Activated CD4-positive, alpha-beta memory T cell treated with anti-CD3 and anti-CD28 coated beads, Interleukin-2, amount 10 ng/mL, durations not matched to agents 7 days and 5 days (primary cell): ENCODE results near the gene CDX1. TPM values are rescaled to one million over a fixed set of nuclear protein-coding genes. Genes with fewer than 3 reads are reported as not detected.

ENCODE experiments used
- CTCF ChIA-PET: fragments of 350-600 bp; sonication (Branson Sonifier 250); formaldehyde crosslinking; loops from one replicate; lab custom pipeline; 2021; ENCODE audit warnings: antibody characterized with exemption, inconsistent platforms; lab: Charles Lee
- POLR2A ChIA-PET: fragments of 350-600 bp; sonication (Branson Sonifier 250); formaldehyde crosslinking; loops from one replicate; lab custom pipeline; 2021; ENCODE audit warnings: antibody characterized with exemption; lab: Charles Lee
- DNase-seq: peaks from one replicate; pipeline ENCODE4 v3.0.0-alpha.2; 2020
- H3K27ac Mint-ChIP-seq: one replicate; pipeline ENCODE4 v1.8.0; 2021; ENCODE audit warnings: mild to moderate bottlenecking, mixed read lengths
- H3K27me3 Mint-ChIP-seq: one replicate; pipeline ENCODE4 v1.8.0; 2021; ENCODE audit warnings: mixed read lengths
- H3K36me3 Mint-ChIP-seq: one replicate; pipeline ENCODE4 v1.8.0; 2021; ENCODE audit warnings: low read depth, mixed read lengths
- H3K4me1 Mint-ChIP-seq: one replicate; pipeline ENCODE4 v1.8.0; 2021; ENCODE audit warnings: mixed read lengths
- H3K4me3 Mint-ChIP-seq: one replicate; pipeline ENCODE4 v1.8.0; 2021; ENCODE audit warnings: mild to moderate bottlenecking, mixed read lengths
- H3K9me3 Mint-ChIP-seq: one replicate; pipeline ENCODE4 v1.8.0; 2021; ENCODE audit warnings: mixed read lengths
- total RNA-seq, 2 experiments: library from RNA; stranded (reverse); gene quantifications; one replicate each; pipeline ENCODE4 v1.2.3, GENCODE V29; 2021

CDX1 gene
- total RNA-seq, 2 experiments from 2014 or later: not detected

DNA sequence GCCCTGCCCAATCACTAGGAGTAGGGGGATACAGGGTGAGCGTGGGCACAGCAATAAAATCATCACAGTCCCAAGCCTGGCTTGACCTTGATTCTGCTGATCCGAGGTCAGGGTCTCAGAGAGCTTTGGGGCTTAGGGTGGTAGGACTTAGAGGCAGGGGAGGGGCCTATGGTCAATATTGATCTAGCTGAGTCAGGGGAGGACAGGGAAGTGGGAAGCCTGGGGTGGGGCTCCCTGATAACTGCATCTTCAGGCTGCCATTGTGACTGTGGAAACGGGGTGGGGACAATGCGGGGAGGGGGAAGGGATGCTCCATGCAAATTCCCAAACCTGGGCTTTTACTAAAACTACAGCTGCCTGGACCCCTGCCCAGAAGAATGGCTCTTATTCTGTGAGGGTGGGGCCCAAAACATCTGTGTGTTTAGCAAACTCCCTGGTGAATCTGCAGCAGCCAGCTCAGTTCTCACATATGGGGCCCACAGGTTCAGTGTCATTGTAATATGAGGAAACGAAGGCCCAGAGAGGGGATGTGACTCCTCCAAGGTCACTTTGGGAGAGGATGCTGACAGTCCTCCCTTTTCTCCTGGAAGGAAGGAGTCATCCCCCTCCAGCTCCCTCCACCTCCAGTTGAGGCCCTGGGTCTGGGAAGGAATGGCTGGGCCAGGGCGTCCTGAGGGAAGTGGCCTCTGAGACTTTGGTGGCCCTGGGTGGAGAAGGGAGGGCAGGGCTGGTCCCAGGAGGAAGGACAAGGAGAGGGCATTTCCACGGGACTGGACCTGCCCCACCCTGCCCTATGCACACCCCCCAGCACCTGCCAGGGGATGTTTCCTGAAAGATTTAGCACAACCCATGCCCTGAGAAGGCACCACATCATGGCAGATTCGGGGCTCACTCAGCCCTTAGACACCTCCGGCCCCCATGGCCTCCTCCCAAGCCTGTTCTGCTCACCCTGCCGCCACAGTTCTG, 49.7 kb downstream of the CDX1 start:
- Mint-ChIP-seq H3K4me1 (no peaks in the 10 kb centered on the region), H3K27ac (no peak overlapping the region), H3K27me3 (peaks cover 9% of the 10 kb centered on the region), H3K4me3 (no peak overlapping the region), H3K9me3 (no peaks in the 10 kb centered on the region), H3K36me3 (no peaks in the 10 kb centered on the region)
- no peak for DNase-seq
- POLR2A ChIA-PET: no interaction called here
- CTCF ChIA-PET: interaction anchor here (0.6 to 3.6 kb wide), 3 partner anchors 11 to 85 kb away, joined by 3 to 10 read pairs (median 3); no protein-coding TSS in a partner anchor

DNA sequence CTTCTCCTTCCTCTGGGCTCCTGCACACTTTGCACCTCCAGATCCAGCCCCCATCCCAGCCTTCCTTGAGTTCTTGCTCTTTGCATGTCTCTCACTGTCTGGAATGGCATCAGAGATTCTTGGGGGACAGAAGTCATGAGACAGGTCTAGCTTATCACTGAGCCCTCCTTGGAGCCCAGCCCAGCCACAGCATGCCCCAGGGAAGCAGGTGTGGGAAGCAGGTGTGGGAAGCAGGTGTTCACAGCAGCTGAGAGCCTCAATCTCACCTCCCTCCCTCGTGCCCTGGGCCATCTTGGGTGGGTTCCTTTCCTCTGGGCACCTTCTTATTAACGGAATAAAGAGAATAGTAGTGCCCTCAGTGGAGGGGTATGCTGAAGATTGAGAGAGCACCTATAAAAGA, 50.5 kb downstream of the CDX1 start:
- POLR2A ChIA-PET: no interaction called here
- H3K27me3 Mint-ChIP-seq: peaks cover 9% of the 10 kb centered on the region
- no peaks in the 10 kb centered on the region for H3K36me3 Mint-ChIP-seq
- H3K9me3 Mint-ChIP-seq: no peaks in the 10 kb centered on the region
- CTCF ChIA-PET: interaction anchor here (0.6 to 2.5 kb wide), 4 partner anchors 11 to 87 kb away, joined by 3 to 22 read pairs (median 4); no protein-coding TSS in a partner anchor
- H3K4me3 Mint-ChIP-seq: no peak overlapping the region
- no peak overlapping the region for H3K27ac Mint-ChIP-seq
- H3K4me1 Mint-ChIP-seq: no peaks in the 10 kb centered on the region
- no peak for DNase-seq

- no peak overlapping the region for H3K27ac Mint-ChIP-seq
- POLR2A ChIA-PET: interaction anchor here (1.1 kb wide), 1 partner anchor 89 kb away, joined by 3 read pairs; no protein-coding TSS in a partner anchor
These were observed 51.5 kb downstream of the CDX1 start for GRCh38 chr5:150217873-150218692.

GRCh38 chr5:150218693-150219035, 52.1 kb downstream of the CDX1 start:
- no peaks in the 10 kb centered on the region for H3K4me1 Mint-ChIP-seq
- H3K36me3 Mint-ChIP-seq: no peaks in the 10 kb centered on the region
- POLR2A ChIA-PET: interaction anchor here (1.1 kb wide), 1 partner anchor 90 kb away, joined by 3 read pairs; no protein-coding TSS in a partner anchor

More at GRCh38 chr5:150217873-150218692, 51.5 kb downstream of the CDX1 start:
- DNase-seq: peak; percentile 86
- Mint-ChIP-seq H3K36me3 (no peaks in the 10 kb centered on the region), H3K9me3 (no peaks in the 10 kb centered on the region), H3K4me1 (no peaks in the 10 kb centered on the region), H3K27me3 (peaks cover 9% of the 10 kb centered on the region), H3K4me3 (no peak overlapping the region)
- CTCF ChIA-PET: interaction anchor here (0.7 to 2.5 kb wide), 14 partner anchors 9 to 384 kb away, joined by 3 to 22 read pairs (median 4); no protein-coding TSS in a partner anchor

DNA sequence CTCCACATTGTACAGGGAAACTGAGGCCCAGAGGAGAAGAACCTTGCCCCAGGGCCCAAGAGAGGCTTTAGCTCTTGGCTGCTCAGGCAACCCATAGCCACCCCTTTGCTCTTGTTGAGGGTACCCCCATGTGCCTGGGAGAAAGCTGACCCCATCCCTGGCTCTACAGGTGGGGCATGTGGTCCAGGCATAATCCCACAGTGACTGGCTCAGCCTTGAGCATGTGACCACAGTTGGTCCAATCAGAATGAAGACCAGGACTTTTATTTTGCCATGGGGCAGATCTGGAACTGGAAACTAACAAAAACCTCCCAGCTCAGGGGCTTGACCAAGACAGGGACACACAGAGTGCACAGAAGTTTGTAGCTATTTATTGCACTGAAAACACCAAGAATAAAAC, 52.6 kb downstream of the CDX1 start:
- no peak for DNase-seq
- peaks cover 9% of the 10 kb centered on the region for H3K27me3 Mint-ChIP-seq
- no peak overlapping the region for H3K27ac Mint-ChIP-seq
- CTCF ChIA-PET: interaction anchor here (1.2 to 2.5 kb wide), 8 partner anchors 14 to 89 kb away, joined by 3 to 22 read pairs (median 4); no protein-coding TSS in a partner anchor
- POLR2A ChIA-PET: no interaction called here
- no peaks in the 10 kb centered on the region for H3K4me1 Mint-ChIP-seq
- H3K9me3 Mint-ChIP-seq: no peaks in the 10 kb centered on the region
- H3K36me3 Mint-ChIP-seq: no peaks in the 10 kb centered on the region
- H3K4me3 Mint-ChIP-seq: no peak overlapping the region

More at GRCh38 chr5:150218693-150219035, 52.1 kb downstream of the CDX1 start:
- Mint-ChIP-seq H3K27me3 (peaks cover 9% of the 10 kb centered on the region), H3K9me3 (no peaks in the 10 kb centered on the region), H3K4me3 (no peak overlapping the region), H3K27ac (no peak overlapping the region)
- no peak for DNase-seq
- CTCF ChIA-PET: interaction anchor here (0.8 to 2.5 kb wide), 14 partner anchors 9 to 384 kb away, joined by 3 to 22 read pairs (median 4); no protein-coding TSS in a partner anchor

DNA sequence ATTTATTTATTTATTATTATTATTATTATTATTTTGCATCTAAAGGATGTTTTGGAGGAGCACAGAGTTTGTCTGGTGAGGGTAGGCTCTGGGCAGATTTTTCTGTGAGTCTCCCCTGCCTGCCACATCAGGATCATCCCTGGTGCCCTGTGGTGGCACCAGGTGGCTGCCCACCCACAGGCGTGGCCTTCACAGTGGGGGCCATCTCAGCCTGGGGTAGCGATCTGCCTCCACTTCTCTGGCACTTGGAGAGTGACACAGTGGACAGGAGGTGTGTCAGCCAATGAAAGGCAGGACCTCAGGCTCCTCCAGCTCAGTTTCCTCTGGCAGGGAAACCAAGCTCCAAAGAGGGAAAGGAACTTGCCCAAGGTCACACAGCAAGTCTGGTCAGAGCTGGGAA, 53.3 kb downstream of the CDX1 start:
- CTCF ChIA-PET: interaction anchor here (1.6 to 2.5 kb wide), 3 partner anchors 20 to 90 kb away, joined by 3 to 22 read pairs (median 7); no protein-coding TSS in a partner anchor
- no peak overlapping the region for H3K4me3 Mint-ChIP-seq

GRCh38 chr5:150221471-150221870, 54.9 kb downstream of the CDX1 start:
- Mint-ChIP-seq H3K36me3 (no peaks in the 10 kb centered on the region), H3K4me1 (no peaks in the 10 kb centered on the region), H3K4me3 (no peak overlapping the region), H3K9me3 (no peaks in the 10 kb centered on the region), H3K27me3 (peaks cover 9% of the 10 kb centered on the region), H3K27ac (no peak overlapping the region)
- ChIA-PET CTCF (no interaction called here), POLR2A (no interaction called here)
- DNase-seq: no peak

More for the DNA sequence above, 53.3 kb downstream of the CDX1 start:
- DNase-seq: no peak
- Mint-ChIP-seq H3K27ac (no peak overlapping the region), H3K36me3 (no peaks in the 10 kb centered on the region), H3K9me3 (no peaks in the 10 kb centered on the region), H3K4me1 (no peaks in the 10 kb centered on the region), H3K27me3 (peaks cover 9% of the 10 kb centered on the region)
- POLR2A ChIA-PET: no interaction called here

GRCh38 chr5:150222906-150223305, 56.3 kb downstream of the CDX1 start:
- no peaks in the 10 kb centered on the region for H3K36me3 Mint-ChIP-seq
- CTCF ChIA-PET: no interaction called here
- no peak for DNase-seq
- H3K9me3 Mint-ChIP-seq: no peaks in the 10 kb centered on the region
- H3K27ac Mint-ChIP-seq: no peak overlapping the region
- no peaks in the 10 kb centered on the region for H3K4me1 Mint-ChIP-seq
- H3K4me3 Mint-ChIP-seq: no peak overlapping the region
- POLR2A ChIA-PET: no interaction called here
- H3K27me3 Mint-ChIP-seq: peaks cover 5% of the 10 kb centered on the region

DNA sequence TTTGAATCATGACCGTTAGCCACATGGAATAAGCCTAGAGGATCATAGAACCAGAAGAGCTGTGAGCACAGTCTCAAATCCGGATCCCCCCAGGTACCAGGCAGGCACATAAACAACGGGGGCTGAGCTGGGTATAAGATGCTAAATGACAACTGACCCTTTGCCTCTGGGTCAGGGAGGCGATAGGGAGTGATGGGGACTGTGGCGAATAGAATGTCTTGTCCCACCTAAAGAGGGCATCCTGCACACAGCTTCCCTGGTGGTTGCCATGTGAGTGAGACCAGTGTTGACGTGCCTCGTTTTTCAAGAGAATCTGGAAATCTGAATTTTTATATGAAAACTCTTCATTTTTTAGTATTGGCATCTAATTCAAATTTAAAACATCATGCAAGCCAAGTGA, 56.9 kb downstream of the CDX1 start:
- no peaks in the 10 kb centered on the region for H3K4me1 Mint-ChIP-seq
- CTCF ChIA-PET: no interaction called here
- H3K27ac Mint-ChIP-seq: no peak overlapping the region
- H3K4me3 Mint-ChIP-seq: no peak overlapping the region
- no peaks in the 10 kb centered on the region for H3K36me3 Mint-ChIP-seq
- DNase-seq: no peak
- POLR2A ChIA-PET: no interaction called here
- H3K27me3 Mint-ChIP-seq: peaks cover 5% of the 10 kb centered on the region
- no peaks in the 10 kb centered on the region for H3K9me3 Mint-ChIP-seq

DNA sequence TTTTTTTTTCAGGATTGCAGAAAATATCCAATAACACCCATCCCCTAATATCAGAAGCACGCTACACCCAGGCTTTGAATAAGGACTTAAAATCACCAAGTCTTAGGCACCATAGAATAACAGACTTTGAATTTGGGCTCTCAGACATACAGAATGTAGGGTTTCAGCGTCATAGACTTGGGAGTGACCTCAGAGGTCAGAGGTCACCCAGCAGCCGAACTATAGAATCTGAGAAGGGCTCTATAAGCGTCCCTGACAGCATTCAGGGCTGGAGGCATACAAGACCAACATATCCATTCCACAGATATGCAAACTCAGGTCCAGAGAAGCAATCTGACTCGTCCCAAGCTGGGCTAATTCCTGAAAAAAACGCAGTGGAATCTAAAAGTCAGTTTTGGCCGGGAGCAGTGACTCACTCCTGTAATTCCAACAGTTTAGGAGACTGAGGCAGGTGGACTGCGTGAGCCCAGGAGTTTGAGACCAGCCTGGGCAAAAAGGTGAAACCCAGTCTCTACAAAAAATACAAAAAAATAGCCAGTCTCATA, 58.0 kb downstream of the CDX1 start:
- ChIA-PET POLR2A (no interaction called here), CTCF (no interaction called here)
- H3K4me1 Mint-ChIP-seq: no peaks in the 10 kb centered on the region
- no peaks in the 10 kb centered on the region for H3K9me3 Mint-ChIP-seq
- no peaks in the 10 kb centered on the region for H3K36me3 Mint-ChIP-seq
- H3K27ac Mint-ChIP-seq: no peak overlapping the region
- no peak overlapping the region for H3K4me3 Mint-ChIP-seq
- no peak for DNase-seq
- peaks cover 5% of the 10 kb centered on the region for H3K27me3 Mint-ChIP-seq

- H3K4me3 Mint-ChIP-seq: no peak overlapping the region
- CTCF ChIA-PET: no interaction called here
These were observed 60.5 kb downstream of the CDX1 start for GRCh38 chr5:150227036-150227435.

GRCh38 chr5:150227606-150228273, 61.2 kb downstream of the CDX1 start:
- H3K4me3 Mint-ChIP-seq: no peak overlapping the region
- CTCF ChIA-PET: no interaction called here
- no peak overlapping the region for H3K27ac Mint-ChIP-seq
- no peaks in the 10 kb centered on the region for H3K27me3 Mint-ChIP-seq
- no peak for DNase-seq
- H3K4me1 Mint-ChIP-seq: no peaks in the 10 kb centered on the region
- H3K9me3 Mint-ChIP-seq: no peaks in the 10 kb centered on the region
- H3K36me3 Mint-ChIP-seq: no peaks in the 10 kb centered on the region
- POLR2A ChIA-PET: interaction anchor here (0.6 kb wide), 1 partner anchor 256 kb away, joined by 3 read pairs; no protein-coding TSS in a partner anchor

More at GRCh38 chr5:150227036-150227435, 60.5 kb downstream of the CDX1 start:
- Mint-ChIP-seq H3K36me3 (no peaks in the 10 kb centered on the region), H3K27me3 (no peaks in the 10 kb centered on the region), H3K4me1 (no peaks in the 10 kb centered on the region), H3K9me3 (no peaks in the 10 kb centered on the region), H3K27ac (no peak overlapping the region)
- no peak for DNase-seq
- POLR2A ChIA-PET: interaction anchor here (0.6 kb wide), 1 partner anchor 257 kb away, joined by 3 read pairs; no protein-coding TSS in a partner anchor
